ENCODE data around the gene KIRREL3.

The KIRREL3 gene

GRCh38 chr11:126430581-126431335, 569.8 kb downstream of the KIRREL3 start:
- DNase-seq, result no peak

- DNase-seq, result no peak
Observed at GRCh38 chr11:126426820-126427749, 573.5 kb downstream of the KIRREL3 start.

- no peak for DNase-seq
Observed at GRCh38 chr11:126426106-126426505, 574.5 kb downstream of the KIRREL3 start.

GRCh38 chr11:126424471-126425039, 576.0 kb downstream of the KIRREL3 start:
- DNase-seq, result no peak

GRCh38 chr11:126423743-126424142, 576.8 kb downstream of the KIRREL3 start:
- DNase-seq, result no peak

GRCh38 chr11:126423154-126423553, 577.4 kb downstream of the KIRREL3 start:
- DNase-seq, result no peak

GRCh38 chr11:126422446-126422845, 578.1 kb downstream of the KIRREL3 start:
- DNase-seq, result no peak

- no peak for DNase-seq
Observed at GRCh38 chr11:126421271-126421671, 579.3 kb downstream of the KIRREL3 start.

GRCh38 chr11:126420698-126421256, 579.8 kb downstream of the KIRREL3 start:
- DNase-seq, result no peak

- no peak for DNase-seq
Observed at GRCh38 chr11:126419801-126420697, 580.5 kb downstream of the KIRREL3 start.

- DNase-seq, result no peak
Observed at GRCh38 chr11:126418887-126419286, 581.7 kb downstream of the KIRREL3 start.

GRCh38 chr11:126417091-126417862, 583.3 kb downstream of the KIRREL3 start:
- DNase-seq, result no peak

- peak; percentile 76 for DNase-seq
Observed at GRCh38 chr11:126416542-126417090, 584.0 kb downstream of the KIRREL3 start.

GRCh38 chr11:126415669-126416420, 584.7 kb downstream of the KIRREL3 start:
- no peak for DNase-seq

- DNase-seq, result no peak
Observed at GRCh38 chr11:126415128-126415527, 585.4 kb downstream of the KIRREL3 start.

- no peak for DNase-seq
Observed at GRCh38 chr11:126414615-126415014, 586.0 kb downstream of the KIRREL3 start.

- no peak for DNase-seq
Observed at GRCh38 chr11:126413843-126414405, 586.6 kb downstream of the KIRREL3 start.

- DNase-seq, result no peak
Observed at GRCh38 chr11:126413426-126413825, 587.1 kb downstream of the KIRREL3 start.

- no peak for DNase-seq
Observed at GRCh38 chr11:126411971-126412381, 588.6 kb downstream of the KIRREL3 start.

GRCh38 chr11:126410649-126411048, 589.9 kb downstream of the KIRREL3 start:
- DNase-seq, result no peak
